CD4-positive, alpha-beta T cell (primary cell): ENCODE results near the gene TTC28. TPM values are rescaled to one million over a fixed set of nuclear protein-coding genes. Genes with fewer than 3 reads are reported as not detected.

ENCODE experiments used
- ATAC-seq: fragments of 200-7000 bp; cut with Tn5 transposase; one replicate; pipeline ENCODE4 v1.10.0; 2022; ENCODE audit warnings: mild to moderate bottlenecking; ENCODE audit not compliant: poor library complexity
- CTCF ChIA-PET: fragments of 350-600 bp; sonication (Branson Sonifier 250); formaldehyde crosslinking; loops from one replicate; lab custom pipeline; 2021; ENCODE audit warnings: antibody characterized with exemption, inconsistent platforms; lab: Charles Lee
- POLR2A ChIA-PET: fragments of 350-600 bp; sonication (Branson Sonifier 250); formaldehyde crosslinking; loops from one replicate; lab custom pipeline; 2021; ENCODE audit warnings: antibody characterized with exemption, inconsistent platforms; lab: Charles Lee
- DNase-seq, 14 experiments: peaks; one replicate each; pipeline ENCODE4 v3.0.0-alpha.2; 2013 to 2020; ENCODE audit warnings: mixed read lengths in 2 of 14
- H3K27ac ChIP-seq, 2 donors: one replicate each; pipeline versions ENCODE4 v1.5.1 to v1.7.0; 2013; ENCODE audit warnings: low read length in 2 of 2, low read depth in 1 of 2, mild to moderate bottlenecking in 1 of 2
- H3K27me3 ChIP-seq, 2 experiments: 1 replicate in 1 of 2; 2 replicates in 1 of 2; pipeline versions ENCODE4 v1.6.1 to v1.7.0; 2013; ENCODE audit warnings: low read length in 2 of 2, control low read depth in 1 of 2, mild to moderate bottlenecking in 1 of 2, moderate library complexity in 1 of 2; ENCODE audit not compliant: insufficient read depth in 2 of 2, control insufficient read depth in 1 of 2
- H3K36me3 ChIP-seq: one replicate; pipeline ENCODE4 v1.6.1; 2013; ENCODE audit warnings: low read length, control low read depth; ENCODE audit not compliant: insufficient read depth
- H3K4me1 ChIP-seq: one replicate; pipeline ENCODE4 v1.6.1; 2013; ENCODE audit warnings: low read length, control low read depth; ENCODE audit not compliant: insufficient read depth
- H3K4me3 ChIP-seq: one replicate; pipeline ENCODE4 v1.5.1; 2013; ENCODE audit warnings: mild to moderate bottlenecking, low read length, moderate library complexity
- H3K9me3 ChIP-seq, 2 experiments: 1 replicate in 1 of 2; 2 replicates in 1 of 2; pipeline versions ENCODE4 v1.6.1 to v1.7.0; 2013; ENCODE audit warnings: low read length in 2 of 2, mild to moderate bottlenecking in 2 of 2, control low read depth in 1 of 2, moderate library complexity in 1 of 2; ENCODE audit not compliant: control insufficient read depth in 1 of 2, insufficient read depth in 1 of 2
- H3K27ac Mint-ChIP-seq: one replicate; pipeline ENCODE4 v1.8.0; 2020; ENCODE audit warnings: mixed read lengths
- H3K27me3 Mint-ChIP-seq: one replicate; pipeline ENCODE4 v1.8.0; 2021; ENCODE audit warnings: mixed read lengths
- H3K36me3 Mint-ChIP-seq: one replicate; pipeline ENCODE4 v1.8.0; 2021; ENCODE audit warnings: low read depth, mixed read lengths
- H3K4me1 Mint-ChIP-seq: one replicate; pipeline ENCODE4 v1.8.0; 2021; ENCODE audit warnings: low read depth, mixed read lengths
- H3K4me3 Mint-ChIP-seq: one replicate; pipeline ENCODE4 v1.8.0; 2020; ENCODE audit warnings: mild to moderate bottlenecking, mixed read lengths
- H3K9me3 Mint-ChIP-seq: one replicate; pipeline ENCODE4 v1.8.0; 2020; ENCODE audit warnings: mixed read lengths
- CTCF ChIP-seq: fragments of 200-600 bp; IDR thresholded peaks from one replicate; pipeline ENCODE4 v1.8.0; 2022; ENCODE audit warnings: antibody characterized with exemption, mild to moderate bottlenecking
- intact Hi-C, 2 experiments: fragments of 100-400 bp; cut with DNase I in 1 of 2; cut with micrococcal nuclease in 1 of 2; formaldehyde crosslinking; loops; one replicate each; pipeline versions ENCODE4 v1.15.1 to v1.9.0; 2023 to 2025; cut with DNase I, micrococcal nuclease
- total RNA-seq, 174 experiments: library from RNA in 2 of 174; stranded (reverse) in 2 of 174; gene quantifications; one replicate each; pipeline ENCODE4 v1.2.3 and lab custom pipeline; 2021 to 2026

Gene TTC28
- total RNA-seq, 2 experiments from 2014 or later, result 4.6 to 5.7 TPM

DNA sequence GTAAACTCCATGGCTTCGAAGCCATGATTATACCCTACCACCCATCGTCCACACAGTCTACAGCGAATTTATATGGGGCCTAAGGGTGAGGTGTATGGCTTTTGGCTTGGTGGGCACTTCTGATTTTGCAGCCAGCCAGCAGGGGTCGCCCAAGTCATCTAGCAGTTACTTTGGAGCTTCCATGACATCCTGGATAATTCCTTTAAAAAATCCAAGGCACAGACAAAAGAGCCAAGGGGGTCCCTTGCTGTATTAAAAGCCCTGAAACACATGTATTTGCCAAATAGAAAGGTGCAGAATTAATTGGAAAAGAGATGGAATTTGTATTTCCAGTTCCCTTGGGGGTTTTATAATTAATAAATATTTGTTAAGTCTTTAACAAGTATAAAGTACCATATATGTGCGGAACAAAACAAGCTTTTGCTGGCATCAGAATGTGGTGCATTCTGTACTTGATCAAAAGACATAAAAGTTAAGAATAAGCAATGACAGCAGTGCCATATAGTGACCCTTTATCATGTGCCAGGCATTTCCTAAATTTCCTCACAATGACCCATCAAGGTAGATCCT, 627.8 kb downstream of the TTC28 start:
- no peaks in the 10 kb centered on the region for H3K27me3 ChIP-seq
- no peak overlapping the region for H3K4me3 ChIP-seq
- CTCF ChIA-PET, result interaction anchor here (0.6 kb wide), 1 partner anchor 15 kb away, joined by 3 read pairs; no protein-coding TSS in a partner anchor
- Mint-ChIP-seq H3K4me3 (no peak overlapping the region), H3K9me3 (no peaks in the 10 kb centered on the region), H3K27me3 (no peaks in the 10 kb centered on the region), H3K27ac (no peak overlapping the region), H3K36me3 (no peaks in the 10 kb centered on the region), H3K4me1 (no peaks in the 10 kb centered on the region)
- POLR2A ChIA-PET, result no interaction called here
- DNase-seq, result peak in 7 of 14 experiments; percentile 6 to 46 (median 18)
- no peaks in the 10 kb centered on the region for H3K4me1 ChIP-seq
- intact Hi-C loops, result loop anchor here (1.0 to 5.0 kb wide), 3 partner anchors 390 to 543 kb away; no protein-coding TSS in a partner anchor
- no peak for ATAC-seq
- no peaks in the 10 kb centered on the region for H3K36me3 ChIP-seq
- peak; percentile 60 for TF ChIP-seq CTCF
- H3K27ac ChIP-seq, result no peak overlapping the region
- no peaks in the 10 kb centered on the region for H3K9me3 ChIP-seq

DNA sequence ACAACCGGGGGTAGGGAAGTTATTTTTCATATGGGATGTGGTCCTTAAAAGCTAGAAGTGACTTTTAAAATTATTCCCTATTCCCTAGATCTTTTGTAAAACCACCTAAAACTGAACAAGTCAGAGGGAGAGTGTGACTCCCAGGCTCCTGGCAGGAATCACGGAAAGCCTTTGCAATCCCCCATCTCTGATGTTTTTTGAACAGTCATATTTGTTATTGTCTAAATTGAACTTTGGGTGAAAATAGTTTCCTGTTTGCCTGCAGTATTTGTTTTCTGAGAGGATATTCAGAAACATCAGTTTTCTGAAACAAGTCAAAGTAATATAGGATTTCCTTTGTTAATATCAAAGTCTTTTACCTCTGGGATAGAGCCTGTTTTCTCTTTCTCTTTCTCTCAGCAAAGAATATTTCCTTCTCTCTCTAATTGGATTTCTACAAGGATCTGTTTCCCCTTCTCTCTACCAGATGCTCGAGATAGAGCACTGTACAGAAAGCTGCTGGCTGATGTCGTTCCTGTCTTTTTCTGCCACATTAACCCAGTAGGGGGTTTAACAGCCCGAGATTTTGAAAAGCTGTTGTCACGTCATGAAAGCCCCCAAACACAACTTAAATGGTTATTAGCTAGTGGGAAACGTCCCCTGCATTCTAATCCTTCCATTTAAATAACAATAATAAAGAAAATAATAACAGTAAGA, 628.4 kb downstream of the TTC28 start:
- no peak overlapping the region for H3K4me3 Mint-ChIP-seq
- Histone ChIP-seq H3K4me3 (no peak overlapping the region), H3K9me3 (no peaks in the 10 kb centered on the region), H3K4me1 (no peaks in the 10 kb centered on the region), H3K36me3 (no peaks in the 10 kb centered on the region), H3K27ac (no peak overlapping the region), H3K27me3 (no peaks in the 10 kb centered on the region)
- no peaks in the 10 kb centered on the region for H3K4me1 Mint-ChIP-seq
- ChIA-PET POLR2A (no interaction called here), CTCF (no interaction called here)
- no peaks in the 10 kb centered on the region for H3K36me3 Mint-ChIP-seq
- TF ChIP-seq CTCF, result no peak
- H3K27me3 Mint-ChIP-seq, result no peaks in the 10 kb centered on the region
- no peak for DNase-seq
- intact Hi-C loops, result loop anchor here (1.0 to 5.0 kb wide), 3 partner anchors 391 to 544 kb away; no protein-coding TSS in a partner anchor
- no peaks in the 10 kb centered on the region for H3K9me3 Mint-ChIP-seq
- ATAC-seq, result no peak
- no peak overlapping the region for H3K27ac Mint-ChIP-seq

- ChIA-PET CTCF (no interaction called here), POLR2A (no interaction called here)
- Histone ChIP-seq H3K9me3 (no peaks in the 10 kb centered on the region), H3K27me3 (no peaks in the 10 kb centered on the region), H3K27ac (no peak overlapping the region), H3K36me3 (no peaks in the 10 kb centered on the region), H3K4me1 (no peaks in the 10 kb centered on the region), H3K4me3 (no peak overlapping the region)
- TF ChIP-seq CTCF, result no peak
- ATAC-seq, result no peak
- Mint-ChIP-seq H3K27me3 (no peaks in the 10 kb centered on the region), H3K4me1 (no peaks in the 10 kb centered on the region), H3K27ac (no peak overlapping the region), H3K36me3 (no peaks in the 10 kb centered on the region), H3K9me3 (no peaks in the 10 kb centered on the region), H3K4me3 (no peak overlapping the region)
- DNase-seq, result no peak
- intact Hi-C loops, result no loop called here
Observed at GRCh38 chr22:28048529-28048928, 631.1 kb downstream of the TTC28 start.
